Vagina (tissue), 2 donors: ENCODE results near the gene C10orf90.

ENCODE experiments used
- CTCF ChIP-seq, 3 experiments: fragments of 450-650 bp in 2 of 3; fragments of 200-600 bp in 1 of 3; sonication (generic) in 1 of 3; IDR thresholded peaks; one replicate each; pipeline ENCODE4 v1.5.1; 2017 to 2019; ENCODE audit warnings: antibody characterized with exemption in 3 of 3, mild to moderate bottlenecking in 2 of 3, moderate library complexity in 2 of 3
- POLR2A ChIP-seq, 2 donors: fragments of 450-650 bp; IDR thresholded peaks; one replicate each; pipeline ENCODE4 v1.6.1; 2017; ENCODE audit warnings: antibody characterized with exemption in 2 of 2, mild to moderate bottlenecking in 2 of 2, moderate library complexity in 2 of 2

DNA sequence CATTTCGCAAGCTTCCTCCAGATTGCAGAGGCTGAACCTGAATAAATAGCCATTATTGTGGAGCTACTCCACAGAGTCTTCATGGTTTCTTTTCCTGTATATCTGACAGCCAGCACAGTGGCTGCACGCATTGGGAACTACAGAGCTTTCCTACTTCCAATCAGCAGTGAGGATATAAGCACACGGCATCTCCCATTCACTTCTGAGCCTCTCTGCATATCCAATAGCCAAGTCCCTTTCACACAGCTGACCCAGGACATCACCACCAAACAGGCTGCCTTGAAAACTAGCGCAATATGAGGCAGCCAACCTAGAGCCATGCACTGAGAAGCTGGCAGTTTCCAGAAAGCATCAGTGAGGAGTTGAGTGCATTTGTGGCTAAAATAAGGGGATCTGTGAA, 11.6 kb downstream of the C10orf90 start:
- TF ChIP-seq CTCF (IDR thresholded peaks at IDR 0.05) (no peak), POLR2A (IDR thresholded peaks at IDR 0.05) (no peak)
